Kidney (tissue), 14 donors: ENCODE results near the gene JADE2. TPM values are rescaled to one million over a fixed set of nuclear protein-coding genes. Genes with fewer than 3 reads are reported as not detected.

Experiments
- DNase-seq, 5 donors: peaks; one replicate each; pipeline ENCODE4 v3.0.0-alpha.2; 2013 to 2020
- FAIRE-seq: peaks from 2 replicates; lab custom pipeline; 2012; peaks lifted over from hg19 to GRCh38; lab: Jason Lieb, UNC
- H3K27ac ChIP-seq, 2 donors: one replicate each; pipeline ENCODE4 v1.7.0; 2013; ENCODE audit warnings: low read depth in 2 of 2, low read length in 2 of 2, inconsistent platforms in 1 of 2
- H3K27me3 ChIP-seq: one replicate; pipeline ENCODE4 v1.7.1; 2013; ENCODE audit warnings: low read length, inconsistent platforms; ENCODE audit not compliant: control insufficient read depth, insufficient read depth
- H3K36me3 ChIP-seq, 3 donors: one replicate each; pipeline versions ENCODE4 v1.7.0 to v1.7.1; 2013; ENCODE audit warnings: low read length in 3 of 3, control low read depth in 1 of 3, inconsistent platforms in 1 of 3; ENCODE audit not compliant: insufficient read depth in 3 of 3, control insufficient read depth in 2 of 3
- H3K4me1 ChIP-seq, 3 donors: one replicate each; pipeline versions ENCODE4 v1.7.0 to v1.7.1; 2013; ENCODE audit warnings: low read length in 3 of 3, inconsistent platforms in 1 of 3, low read depth in 1 of 3; ENCODE audit not compliant: control insufficient read depth in 2 of 3, insufficient read depth in 2 of 3
- H3K4me3 ChIP-seq, 3 donors: one replicate each; pipeline versions ENCODE4 v1.7.0 to v1.8.1; 2013; ENCODE audit warnings: low read length in 3 of 3, control low read depth in 1 of 3, inconsistent platforms in 1 of 3
- H3K9ac ChIP-seq, 3 donors: one replicate each; pipeline versions ENCODE4 v1.7.0 to v1.7.1; 2013; ENCODE audit warnings: low read length in 3 of 3, control low read depth in 1 of 3, inconsistent platforms in 1 of 3
- H3K9me3 ChIP-seq, 3 donors: one replicate each; pipeline versions ENCODE4 v1.7.0 to v1.7.1; 2013; ENCODE audit warnings: low read length in 3 of 3, control low read depth in 1 of 3, inconsistent platforms in 1 of 3; ENCODE audit not compliant: control insufficient read depth in 2 of 3, insufficient read depth in 1 of 3
- intact Hi-C: fragments of 100-400 bp; cut with DNase I; formaldehyde crosslinking; loops from one replicate; pipeline ENCODE4 v1.11.1; 2022
- polyA plus RNA-seq: library from polyadenylated mRNA; stranded (reverse); fragments of 350-450 nt; fragmentation: Illumina TruSeq; extraction: RNeasy Lipid Tissue Mini Kit (QIAGEN cat#74804); gene quantifications from one replicate; pipeline ENCODE4 v1.2.3, GENCODE V29; 2014; ENCODE audit warnings: low read depth, low replicate concordance; ENCODE audit not compliant: insufficient read depth
- total RNA-seq: library from RNA; stranded (reverse); fragmentation: NEBNext Ultra II Directional; extraction: Animal tissue kit (Norgen Biotek cat#: 25700); gene quantifications from one replicate; pipeline ENCODE4 v1.2.1, GENCODE V29; 2021
- TF ChIP-seq, protein P1 (sequence below): IDR thresholded peaks from 3 replicates; pipeline ENCODE4 v1.5.1; 2012; ENCODE audit warnings: mild to moderate bottlenecking, moderate library complexity, borderline replicate concordance; ENCODE audit not compliant: insufficient read depth; ENCODE audit errors: extremely low read depth
- donor health status: control.
- donor health status: control.
- donor health status: control.
- donor health status: control.
- donor health status: control.
- donor health status: DM: yes; HTN: yes; CAD: no.
- donor health status: Normal renal cell carcinoma (clear cell type).

JADE2 gene
- total and polyA plus RNA-seq, 2 donors from 2014 or later = 9.2 to 99.6 TPM

DNA sequence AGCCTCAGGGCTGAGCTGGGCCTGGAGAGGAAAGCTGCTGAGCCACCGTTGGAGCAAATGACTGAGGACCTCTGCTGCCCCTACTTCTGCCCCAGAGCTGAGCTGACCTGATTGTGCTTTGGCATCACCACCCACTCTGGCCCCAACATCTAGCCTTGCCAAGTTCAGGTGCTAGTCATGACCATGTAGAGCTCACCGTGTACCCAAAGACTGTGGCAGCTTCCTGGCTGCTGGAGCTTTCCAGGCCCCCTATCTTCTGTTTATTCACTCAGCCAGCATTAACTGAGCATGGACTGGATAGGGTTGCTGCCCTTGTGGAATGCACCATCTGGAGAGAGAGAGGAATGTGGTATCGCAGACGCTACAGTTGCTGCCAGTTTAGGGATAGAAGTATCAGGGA, 49.1 kb downstream of the JADE2 start:
- Histone ChIP-seq H3K27ac (no peak overlapping the region), H3K4me1 (peaks cover 0 to 22% (median 10%) of the 10 kb centered on the region in 3 donors), H3K27me3 (no peaks in the 10 kb centered on the region), H3K4me3 (no peak overlapping the region), H3K36me3 (peaks cover 0 to 92% (median 48%) of the 10 kb centered on the region in 3 donors), H3K9ac (no peak overlapping the region), H3K9me3 (no peaks in the 10 kb centered on the region)
- FAIRE-seq (no peak), DNase-seq (peak in 3 of 5 donors; percentile 69 to 82 (median 81))
- intact Hi-C loops = no loop called here
- TF ChIP-seq, protein P1, sequence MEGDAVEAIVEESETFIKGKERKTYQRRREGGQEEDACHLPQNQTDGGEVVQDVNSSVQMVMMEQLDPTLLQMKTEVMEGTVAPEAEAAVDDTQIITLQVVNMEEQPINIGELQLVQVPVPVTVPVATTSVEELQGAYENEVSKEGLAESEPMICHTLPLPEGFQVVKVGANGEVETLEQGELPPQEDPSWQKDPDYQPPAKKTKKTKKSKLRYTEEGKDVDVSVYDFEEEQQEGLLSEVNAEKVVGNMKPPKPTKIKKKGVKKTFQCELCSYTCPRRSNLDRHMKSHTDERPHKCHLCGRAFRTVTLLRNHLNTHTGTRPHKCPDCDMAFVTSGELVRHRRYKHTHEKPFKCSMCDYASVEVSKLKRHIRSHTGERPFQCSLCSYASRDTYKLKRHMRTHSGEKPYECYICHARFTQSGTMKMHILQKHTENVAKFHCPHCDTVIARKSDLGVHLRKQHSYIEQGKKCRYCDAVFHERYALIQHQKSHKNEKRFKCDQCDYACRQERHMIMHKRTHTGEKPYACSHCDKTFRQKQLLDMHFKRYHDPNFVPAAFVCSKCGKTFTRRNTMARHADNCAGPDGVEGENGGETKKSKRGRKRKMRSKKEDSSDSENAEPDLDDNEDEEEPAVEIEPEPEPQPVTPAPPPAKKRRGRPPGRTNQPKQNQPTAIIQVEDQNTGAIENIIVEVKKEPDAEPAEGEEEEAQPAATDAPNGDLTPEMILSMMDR = no peak

DNA sequence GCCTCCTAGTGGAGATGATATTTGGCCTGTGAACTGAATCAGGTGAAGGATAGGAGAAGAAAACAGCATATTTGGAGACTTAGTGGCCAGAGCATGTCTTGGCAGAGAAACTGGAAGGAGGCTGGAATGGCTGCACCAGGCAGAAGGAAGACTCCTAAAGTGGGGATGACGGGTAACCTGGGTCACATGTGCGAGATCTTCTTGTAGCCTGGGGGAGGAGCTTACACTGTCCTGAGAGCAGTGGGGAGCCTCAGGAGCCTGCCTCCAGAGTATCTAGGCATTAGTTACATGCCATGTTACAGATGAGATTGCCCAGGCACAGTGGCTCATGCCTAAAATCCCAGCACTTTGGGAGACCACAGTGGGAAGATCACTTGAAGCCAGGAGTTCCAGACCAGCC, 49.8 kb downstream of the JADE2 start:
- peaks cover 0 to 14% (median 10%) of the 10 kb centered on the region in 3 donors for H3K4me1 ChIP-seq
- H3K27me3 ChIP-seq = no peaks in the 10 kb centered on the region
- H3K4me3 ChIP-seq = no peak overlapping the region
- peaks cover 0 to 85% (median 42%) of the 10 kb centered on the region in 3 donors for H3K36me3 ChIP-seq
- no peak overlapping the region for H3K27ac ChIP-seq
- no peak overlapping the region for H3K9ac ChIP-seq
- TF ChIP-seq, protein P1 = no peak
- intact Hi-C loops = no loop called here
- no peaks in the 10 kb centered on the region for H3K9me3 ChIP-seq
- no peak for DNase-seq
- FAIRE-seq = no peak

DNA sequence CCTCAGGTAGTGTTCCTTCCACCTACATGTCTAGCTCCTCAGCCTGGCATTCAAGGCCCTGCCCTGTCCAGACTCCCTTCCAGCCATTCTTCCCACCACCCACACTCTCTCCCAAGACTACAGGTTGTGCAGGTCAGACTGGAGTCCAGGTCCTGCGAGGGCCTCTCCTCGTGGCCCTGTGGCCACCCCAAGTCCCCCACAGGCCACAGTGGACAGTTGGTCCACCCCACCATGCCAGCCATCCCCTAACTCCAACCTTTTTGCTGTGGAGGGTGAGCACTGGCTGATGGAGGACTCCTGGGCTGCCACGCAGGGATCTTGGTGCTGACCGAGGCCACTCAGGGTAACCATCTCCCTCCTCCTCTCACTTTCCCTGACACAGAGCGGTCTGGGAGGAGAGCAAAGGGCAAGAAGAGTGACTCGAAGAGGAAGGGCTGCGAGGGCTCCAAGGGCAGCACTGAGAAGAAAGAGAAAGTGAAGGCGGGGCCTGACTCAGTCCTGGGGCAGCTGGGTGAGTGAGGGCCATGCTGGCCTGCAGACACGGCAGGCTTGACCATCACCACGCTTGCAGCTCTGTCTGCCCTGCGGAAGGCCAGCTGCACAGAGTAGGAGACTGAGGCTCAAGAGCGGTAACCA, 51.0 kb downstream of the JADE2 start:
- FAIRE-seq (no peak), DNase-seq (peak in 1 of 5 donors; percentile 56)
- Histone ChIP-seq H3K4me3 (no peak overlapping the region), H3K27me3 (no peaks in the 10 kb centered on the region), H3K4me1 (peaks cover 0 to 18% (median 10%) of the 10 kb centered on the region in 3 donors), H3K27ac (no peak overlapping the region), H3K36me3 (peaks cover 0 to 77% (median 42%) of the 10 kb centered on the region in 3 donors), H3K9ac (no peak overlapping the region), H3K9me3 (no peaks in the 10 kb centered on the region)
- intact Hi-C loops = no loop called here
- TF ChIP-seq, protein P1 = no peak
